Stimulated activated CD8-positive, alpha-beta memory T cell treated with anti-CD3 and anti-CD28 coated beads, Interleukin-7, amount 100 ng/mL, for 24 hours (primary cell): ENCODE data around the gene NAALADL2.

Experiments
- DNase-seq: peaks from one replicate; pipeline ENCODE4 v3.0.0-alpha.2; 2020; ENCODE audit warnings: low read depth

The NAALADL2 gene

GRCh38 chr3:174884776-174885568, 25.8 kb downstream of the NAALADL2 start:
- no peak for DNase-seq

DNA sequence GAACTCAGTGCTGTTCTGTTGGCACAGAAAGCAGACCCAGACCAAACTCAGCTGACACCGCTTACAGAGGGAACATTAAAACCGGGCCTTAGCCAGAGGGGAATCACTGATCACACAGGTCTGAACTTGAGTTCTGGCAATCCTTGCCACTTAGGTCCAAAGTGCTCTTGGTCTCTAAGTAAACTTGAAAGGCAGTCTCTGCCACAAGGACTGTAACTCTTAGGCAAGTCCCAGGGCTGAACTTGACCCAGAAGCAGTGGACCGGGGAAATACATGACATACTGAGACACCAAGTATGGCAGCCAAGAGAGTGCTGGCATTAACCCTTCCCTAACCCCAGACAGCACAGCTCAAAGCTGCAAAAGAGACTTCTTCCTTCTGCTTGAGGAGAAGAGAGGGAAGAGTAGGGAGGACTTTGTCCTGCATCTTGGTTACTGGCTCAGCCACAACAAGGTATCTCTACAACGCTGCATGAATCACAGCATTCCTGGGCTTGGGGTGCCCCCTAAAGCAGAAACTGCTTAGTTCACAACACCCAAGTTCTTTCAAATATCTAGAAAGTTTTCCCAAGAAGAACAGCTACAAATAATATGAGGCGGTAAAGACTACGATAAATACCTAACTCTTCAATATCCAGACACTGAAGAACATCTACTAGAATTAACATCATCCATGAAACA, 32.5 kb downstream of the NAALADL2 start:
- no peak for DNase-seq

DNA sequence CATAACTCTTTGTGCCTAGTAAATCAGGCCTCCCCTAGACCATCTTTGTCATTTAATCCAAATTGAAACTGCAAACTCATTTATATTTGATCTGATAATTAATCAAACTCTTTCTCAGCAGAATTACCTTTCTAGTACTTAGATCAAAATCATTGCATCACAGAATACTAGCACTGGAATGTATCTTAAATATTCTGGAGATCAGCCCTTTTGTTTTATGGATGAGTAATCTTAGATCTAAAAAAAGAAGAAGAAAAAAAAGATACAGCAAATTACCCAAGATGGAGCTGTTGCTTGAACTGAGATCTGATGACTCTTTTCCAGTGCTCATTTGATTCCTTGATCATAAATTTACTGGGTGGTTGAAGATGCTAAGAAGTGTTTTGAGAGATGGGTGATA, 47.9 kb downstream of the NAALADL2 start:
- no peak for DNase-seq

DNA sequence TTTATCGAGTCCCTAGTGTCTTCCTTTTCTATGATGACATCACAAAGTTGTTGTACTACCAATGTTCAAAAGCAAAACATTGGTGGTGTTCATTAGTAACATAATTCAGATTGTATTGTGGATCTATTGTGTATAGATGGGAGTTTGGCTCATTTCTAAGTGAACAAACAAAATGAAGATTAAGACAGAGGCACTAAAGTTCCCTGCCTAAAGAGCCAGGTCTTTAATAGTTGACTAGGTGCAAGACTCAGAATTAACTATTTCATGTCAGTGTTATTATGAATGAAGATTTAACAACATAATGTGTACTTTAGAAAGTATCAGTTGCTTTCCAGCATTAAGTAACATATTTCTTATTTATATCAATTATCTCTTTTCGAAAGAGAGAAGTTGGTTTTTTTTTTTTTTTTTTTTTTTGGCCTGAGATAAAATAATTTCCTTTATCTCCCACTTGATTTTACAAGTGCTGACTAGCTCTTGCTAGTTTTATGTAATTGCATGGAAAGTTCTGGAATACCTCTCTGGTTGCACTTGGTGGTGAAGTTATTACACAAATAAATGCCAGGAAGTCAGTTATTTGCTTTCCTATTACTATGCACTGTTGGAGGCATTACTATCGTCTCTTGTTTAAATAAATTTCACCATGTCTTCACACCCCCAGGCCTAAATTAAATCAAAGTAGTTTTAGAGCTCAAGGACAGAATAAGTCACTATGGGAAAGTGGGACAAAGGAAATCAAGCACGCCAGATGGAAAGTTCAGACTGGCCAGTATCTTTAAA, 48.7 kb downstream of the NAALADL2 start:
- DNase-seq = no peak

GRCh38 chr3:174931473-174932353, 72.6 kb downstream of the NAALADL2 start:
- DNase-seq = no peak

DNA sequence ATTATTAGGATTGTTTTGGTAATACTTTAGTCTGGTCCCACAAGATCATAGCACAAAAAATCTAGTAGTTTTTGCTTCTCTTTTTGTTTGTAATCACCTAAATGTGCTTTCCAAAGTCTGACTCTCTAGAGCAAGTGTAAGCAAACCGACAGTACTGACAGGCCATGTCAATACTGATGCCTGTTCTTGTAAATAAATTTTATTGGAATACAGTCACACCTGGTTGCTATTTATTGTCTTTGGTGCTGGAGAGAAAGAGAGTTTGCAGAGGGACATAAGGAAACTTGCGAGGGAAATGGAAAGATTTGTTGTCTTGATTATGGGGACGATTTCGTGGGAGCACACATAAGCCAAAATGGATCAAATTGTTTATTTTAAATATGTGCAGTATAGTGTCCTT, 77.5 kb downstream of the NAALADL2 start:
- DNase-seq = no peak

- no peak for DNase-seq
Observed at GRCh38 chr3:174937478-174937877, 78.3 kb downstream of the NAALADL2 start.

DNA sequence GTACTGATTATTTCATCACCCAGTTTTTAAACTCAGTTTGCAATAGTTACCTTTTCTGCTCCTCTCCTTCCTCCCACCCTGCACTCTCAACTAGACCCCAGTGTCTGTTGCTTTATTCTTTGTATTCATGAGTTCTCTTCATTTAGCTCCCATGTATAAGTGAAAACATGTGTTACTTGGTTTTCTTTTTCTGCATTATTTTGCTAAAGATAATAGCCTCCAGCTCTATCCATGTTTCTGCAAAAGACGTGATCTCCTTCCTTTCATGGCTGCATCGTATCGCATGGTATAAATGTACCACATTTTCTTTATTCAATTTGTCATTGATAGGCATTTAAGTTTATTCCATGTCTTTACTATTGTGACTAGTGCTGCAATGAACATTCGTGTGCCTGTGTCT, 79.0 kb downstream of the NAALADL2 start:
- no peak for DNase-seq

DNA sequence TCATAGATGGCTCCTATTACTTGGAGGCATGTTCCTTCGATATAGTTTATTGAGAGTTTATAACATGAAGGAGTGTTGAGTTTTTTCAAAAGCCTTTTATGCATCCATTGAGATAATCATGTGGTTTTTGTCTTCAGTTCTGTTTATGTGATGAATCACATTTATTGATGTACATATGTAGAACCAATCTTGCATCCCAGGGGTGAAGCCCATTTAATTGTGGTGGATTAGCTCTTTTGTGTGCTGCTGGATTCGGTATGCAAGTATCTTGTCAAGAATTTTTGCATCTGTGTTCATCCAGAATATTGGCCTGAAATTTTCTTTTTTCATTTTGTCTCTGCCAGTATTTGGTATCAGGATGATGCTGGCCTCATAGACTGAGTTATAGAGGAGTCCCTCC, 81.0 kb downstream of the NAALADL2 start:
- no peak for DNase-seq

DNA sequence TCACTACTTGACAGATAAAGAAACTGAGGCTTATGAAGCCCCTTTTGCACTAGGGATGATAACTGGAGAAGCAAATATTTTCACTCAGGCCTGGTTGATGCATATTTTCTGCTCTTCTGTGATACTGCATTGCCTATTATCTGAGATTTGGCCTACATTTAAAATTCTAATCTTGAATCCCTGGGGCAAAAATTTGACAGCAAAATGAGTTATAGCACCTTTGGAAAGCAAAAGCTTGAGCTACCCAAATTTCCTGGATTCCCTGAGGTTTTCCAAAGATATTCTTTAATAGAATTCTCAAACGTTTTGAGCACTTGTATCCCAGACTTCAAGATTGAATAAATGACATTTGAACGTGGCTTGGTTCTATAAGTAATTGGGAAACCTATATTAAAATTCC, 86.1 kb downstream of the NAALADL2 start:
- no peak for DNase-seq

DNA sequence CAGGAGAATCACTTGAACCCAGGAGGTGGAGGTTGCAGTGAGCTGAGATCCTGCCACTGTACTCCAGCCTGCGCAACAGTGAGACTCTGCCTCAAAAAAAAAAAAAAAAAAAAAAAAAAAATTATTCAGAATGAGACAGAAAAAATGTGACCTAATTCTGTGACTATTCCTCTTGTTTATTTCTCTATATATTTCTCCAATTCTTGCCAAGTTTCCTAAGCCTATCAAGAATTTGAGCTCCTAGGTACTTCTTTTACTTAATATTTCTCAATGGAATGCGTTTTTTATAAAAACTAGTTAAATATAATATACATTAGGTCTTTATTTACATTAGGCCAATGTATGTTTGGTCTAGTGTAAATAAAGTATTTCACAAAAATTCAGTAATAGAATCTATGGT, 86.8 kb downstream of the NAALADL2 start:
- DNase-seq = no peak

- no peak for DNase-seq
Observed at GRCh38 chr3:174949523-174949922, 90.4 kb downstream of the NAALADL2 start.

- DNase-seq = no peak
Observed at GRCh38 chr3:174951034-174951433, 91.9 kb downstream of the NAALADL2 start.

- DNase-seq = no peak
Observed at GRCh38 chr3:174951498-174952005, 92.4 kb downstream of the NAALADL2 start.

GRCh38 chr3:174953068-174953467, 93.9 kb downstream of the NAALADL2 start:
- DNase-seq = no peak

- DNase-seq = no peak
Observed at GRCh38 chr3:174955513-174956016, 96.4 kb downstream of the NAALADL2 start.

GRCh38 chr3:174957081-174957480, 97.9 kb downstream of the NAALADL2 start:
- no peak for DNase-seq

GRCh38 chr3:174957551-174958001, 98.4 kb downstream of the NAALADL2 start:
- DNase-seq = no peak

DNA sequence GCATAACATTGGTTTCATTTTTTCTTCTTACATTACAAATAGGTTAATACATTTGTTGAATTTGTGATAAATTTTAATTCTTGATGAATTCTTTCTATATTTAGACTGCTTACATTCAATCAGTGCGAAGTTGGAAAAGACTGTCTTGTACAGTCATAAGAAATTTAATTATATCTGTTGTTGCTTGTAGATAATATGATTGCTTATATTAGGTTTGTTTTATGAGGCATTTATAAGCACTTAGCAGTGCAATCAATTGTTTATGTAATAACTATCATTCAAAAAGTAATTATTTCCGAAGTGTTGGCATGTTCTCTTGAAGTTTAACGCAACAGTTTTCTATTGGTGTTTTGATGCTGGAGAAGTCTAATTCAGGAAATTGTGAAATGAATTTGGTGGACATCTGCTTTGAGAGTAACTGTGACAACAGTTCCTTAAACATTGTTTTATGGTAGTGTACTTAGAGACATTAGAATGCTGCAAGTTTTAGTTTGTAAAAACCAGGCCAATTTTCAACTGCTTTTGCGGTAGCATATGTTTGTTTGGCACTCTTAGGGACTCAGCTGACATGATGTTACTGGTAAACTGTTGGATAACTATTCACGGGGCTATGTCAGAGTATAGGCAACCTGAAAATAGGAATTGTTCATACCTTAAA, 99.7 kb downstream of the NAALADL2 start:
- no peak for DNase-seq

GRCh38 chr3:174959556-174960065, 100.5 kb downstream of the NAALADL2 start:
- DNase-seq = no peak

DNA sequence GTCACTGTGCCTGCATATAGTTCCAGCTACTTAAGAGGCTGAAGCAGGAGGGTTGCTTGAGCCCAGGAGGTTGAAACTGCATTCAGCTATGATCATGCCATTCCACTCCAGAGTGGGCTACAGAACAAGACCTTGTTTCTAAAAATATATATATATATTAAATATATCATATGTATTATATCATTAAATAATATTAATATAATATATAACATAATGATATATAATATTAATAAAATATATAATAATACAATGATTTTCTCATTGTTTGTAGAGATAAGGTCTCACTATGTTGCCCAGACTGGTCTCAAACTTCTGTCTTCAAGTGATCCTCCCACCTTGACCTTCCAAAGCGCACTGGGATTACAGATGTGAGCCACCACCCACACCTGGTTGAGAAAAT, 101.8 kb downstream of the NAALADL2 start:
- no peak for DNase-seq
